Measurements from ENCODE around the gene PTGDR.

Gene PTGDR

DNA sequence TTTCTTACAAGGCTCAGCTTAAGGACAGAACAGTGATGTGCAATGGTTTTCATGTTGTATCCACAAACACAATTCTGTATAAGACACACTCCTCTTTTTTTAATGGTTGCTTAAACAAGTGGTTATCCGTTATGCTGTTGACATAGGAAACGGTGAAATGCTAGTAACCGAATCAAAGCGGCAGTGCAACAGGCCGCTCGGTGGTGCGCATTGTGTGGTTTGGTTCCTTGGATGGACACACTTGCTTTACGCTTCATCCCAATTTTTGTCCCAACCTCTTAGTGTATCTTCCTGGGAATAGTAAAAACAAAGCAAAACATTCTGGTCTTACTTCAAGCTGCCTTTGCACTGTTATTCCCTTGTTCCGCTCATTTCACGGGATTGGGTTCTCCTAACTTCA lies 46.0 kb downstream of the PTGDR start:
- peak overlapping the region; percentile 77 for H3K4me3 ChIP-seq (ENCODE audit: control insufficient read depth, low read depth, low read length)
- no peak for DNase-seq (ENCODE audit: low read depth)
- TF ChIP-seq, protein P1, sequence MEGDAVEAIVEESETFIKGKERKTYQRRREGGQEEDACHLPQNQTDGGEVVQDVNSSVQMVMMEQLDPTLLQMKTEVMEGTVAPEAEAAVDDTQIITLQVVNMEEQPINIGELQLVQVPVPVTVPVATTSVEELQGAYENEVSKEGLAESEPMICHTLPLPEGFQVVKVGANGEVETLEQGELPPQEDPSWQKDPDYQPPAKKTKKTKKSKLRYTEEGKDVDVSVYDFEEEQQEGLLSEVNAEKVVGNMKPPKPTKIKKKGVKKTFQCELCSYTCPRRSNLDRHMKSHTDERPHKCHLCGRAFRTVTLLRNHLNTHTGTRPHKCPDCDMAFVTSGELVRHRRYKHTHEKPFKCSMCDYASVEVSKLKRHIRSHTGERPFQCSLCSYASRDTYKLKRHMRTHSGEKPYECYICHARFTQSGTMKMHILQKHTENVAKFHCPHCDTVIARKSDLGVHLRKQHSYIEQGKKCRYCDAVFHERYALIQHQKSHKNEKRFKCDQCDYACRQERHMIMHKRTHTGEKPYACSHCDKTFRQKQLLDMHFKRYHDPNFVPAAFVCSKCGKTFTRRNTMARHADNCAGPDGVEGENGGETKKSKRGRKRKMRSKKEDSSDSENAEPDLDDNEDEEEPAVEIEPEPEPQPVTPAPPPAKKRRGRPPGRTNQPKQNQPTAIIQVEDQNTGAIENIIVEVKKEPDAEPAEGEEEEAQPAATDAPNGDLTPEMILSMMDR (IDR thresholded peaks at IDR 0.05; ENCODE audit: control insufficient read depth, insufficient read depth, low read depth, low read length, missing control alignments): no peak

DNA sequence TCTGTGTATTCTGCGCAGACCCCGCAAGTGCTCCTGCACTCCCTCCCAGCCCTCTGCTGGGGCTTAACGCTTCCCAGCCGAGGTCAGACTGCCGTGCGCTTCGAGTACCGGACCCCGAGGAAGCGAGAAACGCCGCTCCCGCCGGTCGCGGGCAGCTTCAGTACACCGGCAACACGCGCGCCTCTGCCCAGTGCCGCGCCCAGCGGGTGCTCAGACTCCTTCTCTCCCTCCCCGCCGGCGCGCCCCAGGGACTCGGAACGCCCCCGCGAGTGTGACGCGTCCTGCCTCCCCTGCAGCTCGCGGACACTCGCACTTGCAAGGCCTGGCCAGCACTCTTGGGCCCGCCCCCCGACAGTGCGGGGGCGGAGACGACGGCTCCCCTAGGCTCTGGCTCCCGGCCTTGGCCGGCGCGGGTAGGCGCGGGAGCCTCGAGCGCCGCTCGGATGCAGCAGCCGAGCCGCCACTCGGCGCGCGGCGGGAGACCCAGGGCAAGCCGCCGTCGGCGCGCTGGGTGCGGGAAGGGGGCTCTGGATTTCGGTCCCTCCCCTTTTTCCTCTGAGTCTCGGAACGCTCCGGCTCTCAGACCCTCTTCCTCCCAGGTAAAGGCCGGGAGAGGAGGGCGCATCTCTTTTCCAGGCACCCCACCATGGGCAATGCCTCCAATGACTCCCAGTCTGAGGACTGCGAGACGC lies 46.6 kb downstream of the PTGDR start, which contains the start of gene PTGER2:
Gene PTGER2, plus strand, starts transcription at position 410 of the 692 bp plus-strand sequence. Its CDS starts 237 bp downstream, at position 647.
- TF ChIP-seq, protein P1 (IDR thresholded peaks at IDR 0.05; ENCODE audit: control insufficient read depth, insufficient read depth, low read depth, low read length, missing control alignments): no peak
- peak; percentile 63 for DNase-seq (ENCODE audit: low read depth)
- peak within 1 kb of the TSS; percentile 77 for H3K4me3 ChIP-seq (ENCODE audit: control insufficient read depth, low read depth, low read length)

DNA sequence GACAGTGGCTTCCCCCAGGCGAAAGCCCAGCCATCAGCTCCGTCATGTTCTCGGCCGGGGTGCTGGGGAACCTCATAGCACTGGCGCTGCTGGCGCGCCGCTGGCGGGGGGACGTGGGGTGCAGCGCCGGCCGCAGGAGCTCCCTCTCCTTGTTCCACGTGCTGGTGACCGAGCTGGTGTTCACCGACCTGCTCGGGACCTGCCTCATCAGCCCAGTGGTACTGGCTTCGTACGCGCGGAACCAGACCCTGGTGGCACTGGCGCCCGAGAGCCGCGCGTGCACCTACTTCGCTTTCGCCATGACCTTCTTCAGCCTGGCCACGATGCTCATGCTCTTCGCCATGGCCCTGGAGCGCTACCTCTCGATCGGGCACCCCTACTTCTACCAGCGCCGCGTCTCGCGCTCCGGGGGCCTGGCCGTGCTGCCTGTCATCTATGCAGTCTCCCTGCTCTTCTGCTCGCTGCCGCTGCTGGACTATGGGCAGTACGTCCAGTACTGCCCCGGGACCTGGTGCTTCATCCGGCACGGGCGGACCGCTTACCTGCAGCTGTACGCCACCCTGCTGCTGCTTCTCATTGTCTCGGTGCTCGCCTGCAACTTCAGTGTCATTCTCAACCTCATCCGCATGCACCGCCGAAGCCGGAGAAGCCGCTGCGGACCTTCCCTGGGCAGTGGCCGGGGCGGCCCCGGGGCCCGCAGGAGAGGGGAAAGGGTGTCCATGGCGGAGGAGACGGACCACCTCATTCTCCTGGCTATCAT lies 47.3 kb downstream of the PTGDR start:
- no peak for DNase-seq (ENCODE audit: low read depth)
- TF ChIP-seq, protein P1 (IDR thresholded peaks at IDR 0.05; ENCODE audit: control insufficient read depth, insufficient read depth, low read depth, low read length, missing control alignments): no peak
- H3K4me3 ChIP-seq (ENCODE audit: control insufficient read depth, low read depth, low read length): peak overlapping the region; percentile 77

DNA sequence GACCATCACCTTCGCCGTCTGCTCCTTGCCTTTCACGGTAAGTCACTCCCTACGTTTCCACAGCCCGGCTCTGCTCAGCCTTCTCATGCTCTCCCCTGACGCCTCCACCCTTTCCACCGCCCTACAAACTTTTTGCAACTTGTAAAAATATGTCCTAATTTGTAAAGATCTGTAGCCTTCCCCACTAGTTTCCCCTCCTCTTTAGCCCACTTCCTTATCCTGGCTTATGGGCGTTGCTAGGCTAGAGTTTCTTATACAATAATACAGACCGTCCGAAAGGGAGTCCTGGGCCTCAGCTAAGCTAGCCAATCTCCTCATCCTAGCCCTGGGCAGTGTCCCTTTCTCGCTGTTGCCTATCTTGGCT lies 47.8 kb downstream of the PTGDR start:
- no peak for DNase-seq (ENCODE audit: low read depth)
- TF ChIP-seq, protein P1 (IDR thresholded peaks at IDR 0.05; ENCODE audit: control insufficient read depth, insufficient read depth, low read depth, low read length, missing control alignments): no peak
- H3K4me3 ChIP-seq (ENCODE audit: control insufficient read depth, low read depth, low read length): no peak overlapping the region; the same call in 1 of the 2 replicates

DNA sequence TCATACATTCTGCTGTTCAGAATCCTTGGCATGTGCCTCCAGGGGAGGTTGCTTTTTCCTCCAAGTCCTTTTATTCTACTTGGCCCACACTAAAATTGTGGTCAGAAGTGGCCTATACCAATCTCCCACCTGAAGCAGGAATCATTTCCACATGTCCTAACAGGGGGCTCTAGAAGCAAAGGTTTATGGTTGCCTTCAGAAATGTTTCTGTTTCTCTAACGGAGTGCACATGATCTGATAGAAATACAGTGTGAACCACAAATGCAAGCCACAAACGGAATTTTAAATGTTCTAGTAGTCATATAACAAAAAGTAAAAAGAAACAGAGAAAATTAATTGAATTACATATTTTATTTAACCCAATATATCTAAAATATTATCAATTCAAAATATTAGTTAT lies 50.6 kb downstream of the PTGDR start:
- H3K4me3 ChIP-seq (ENCODE audit: control insufficient read depth, low read depth, low read length): no peak overlapping the region
- TF ChIP-seq, protein P1 (IDR thresholded peaks at IDR 0.05; ENCODE audit: control insufficient read depth, insufficient read depth, low read depth, low read length, missing control alignments): no peak
- no peak for DNase-seq (ENCODE audit: low read depth)

DNA sequence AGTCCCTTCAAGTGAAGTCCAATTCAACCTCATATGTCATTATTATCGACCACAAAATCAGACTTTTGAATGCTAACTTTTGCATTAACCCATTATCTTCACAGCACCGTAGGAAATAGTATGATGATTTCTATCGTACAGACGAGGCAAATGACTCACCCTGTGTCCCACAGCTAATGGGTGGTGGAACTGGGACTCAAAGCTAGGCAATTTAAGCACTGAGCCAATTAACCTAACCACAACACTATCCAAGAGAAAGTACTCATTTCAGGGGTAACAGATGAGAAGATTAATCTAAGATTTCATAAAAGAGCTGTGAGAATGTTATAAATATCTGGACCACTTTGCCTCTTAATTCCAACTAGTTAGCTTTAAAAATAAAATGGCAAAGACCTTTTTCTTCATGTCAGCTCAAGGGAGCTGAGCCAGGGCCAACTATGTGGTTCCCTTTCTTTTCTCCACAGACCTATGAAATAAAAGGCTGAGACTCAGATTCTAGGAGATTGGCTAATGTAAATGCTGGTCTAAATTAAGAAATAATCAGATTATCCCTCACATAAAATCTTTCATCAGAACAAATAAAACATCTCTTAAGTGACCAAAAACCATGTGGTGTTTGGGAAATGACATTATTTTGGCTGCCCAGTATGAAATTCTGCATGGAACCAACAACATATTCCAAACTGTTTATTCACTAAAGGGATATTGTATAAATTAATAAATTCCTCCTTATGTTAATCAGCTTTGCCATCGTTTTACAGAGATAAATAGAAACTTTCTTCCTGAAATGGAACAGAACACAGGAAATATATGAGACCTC lies 51.5 kb downstream of the PTGDR start:
- TF ChIP-seq, protein P1 (IDR thresholded peaks at IDR 0.05; ENCODE audit: control insufficient read depth, insufficient read depth, low read depth, low read length, missing control alignments): no peak
- no peak overlapping the region for H3K4me3 ChIP-seq (ENCODE audit: control insufficient read depth, low read depth, low read length)
- no peak for DNase-seq (ENCODE audit: low read depth)
